CD4-positive, alpha-beta T cell treated with Interleukin-2 at 100 ng/mL for 4 hours (primary cell): ENCODE results near the gene PLXDC2.

ENCODE experiments used
- DNase-seq: peaks from one replicate; pipeline ENCODE4 v3.0.0-alpha.2; 2020; ENCODE audit warnings: low spot score

The PLXDC2 gene

DNA sequence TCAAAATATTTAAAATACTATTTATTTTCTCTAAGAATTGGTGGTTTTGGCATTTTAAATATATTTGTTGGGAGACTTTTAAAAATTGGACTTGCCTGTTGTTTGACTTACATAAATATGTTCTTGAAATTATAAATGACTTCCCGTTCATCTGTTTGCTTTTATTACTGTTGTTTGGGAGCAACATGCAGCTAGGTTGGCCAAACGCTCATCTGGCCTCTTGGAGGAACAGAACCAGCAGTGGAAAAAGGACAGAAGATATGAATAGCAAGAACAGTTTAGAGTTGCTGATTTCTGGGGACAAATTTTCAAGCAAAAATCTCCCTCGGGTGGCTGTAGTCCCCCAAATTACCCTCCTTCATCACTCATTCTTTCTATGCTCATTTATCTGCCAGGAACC lies 41.6 kb downstream of the PLXDC2 start:
- no peak for DNase-seq

DNA sequence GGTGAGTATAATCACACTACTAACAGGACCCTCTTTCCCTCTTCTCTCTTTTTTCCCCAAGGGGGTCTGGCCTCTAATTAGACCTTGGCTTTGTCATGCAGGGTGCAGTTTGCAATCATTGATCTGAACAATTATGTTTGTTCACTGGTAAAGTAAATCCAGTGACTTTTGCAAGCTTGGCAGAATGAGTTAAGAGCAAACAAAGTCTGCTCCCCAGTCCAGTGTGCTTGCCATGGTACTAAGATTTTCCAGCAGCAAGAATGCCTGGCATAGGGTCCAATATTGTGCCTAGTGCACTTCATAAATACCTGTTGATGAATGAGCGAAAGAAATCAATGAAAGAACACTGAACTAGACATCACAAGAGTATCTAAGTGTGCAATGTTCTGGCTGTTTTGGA lies 43.9 kb downstream of the PLXDC2 start:
- no peak for DNase-seq

DNA sequence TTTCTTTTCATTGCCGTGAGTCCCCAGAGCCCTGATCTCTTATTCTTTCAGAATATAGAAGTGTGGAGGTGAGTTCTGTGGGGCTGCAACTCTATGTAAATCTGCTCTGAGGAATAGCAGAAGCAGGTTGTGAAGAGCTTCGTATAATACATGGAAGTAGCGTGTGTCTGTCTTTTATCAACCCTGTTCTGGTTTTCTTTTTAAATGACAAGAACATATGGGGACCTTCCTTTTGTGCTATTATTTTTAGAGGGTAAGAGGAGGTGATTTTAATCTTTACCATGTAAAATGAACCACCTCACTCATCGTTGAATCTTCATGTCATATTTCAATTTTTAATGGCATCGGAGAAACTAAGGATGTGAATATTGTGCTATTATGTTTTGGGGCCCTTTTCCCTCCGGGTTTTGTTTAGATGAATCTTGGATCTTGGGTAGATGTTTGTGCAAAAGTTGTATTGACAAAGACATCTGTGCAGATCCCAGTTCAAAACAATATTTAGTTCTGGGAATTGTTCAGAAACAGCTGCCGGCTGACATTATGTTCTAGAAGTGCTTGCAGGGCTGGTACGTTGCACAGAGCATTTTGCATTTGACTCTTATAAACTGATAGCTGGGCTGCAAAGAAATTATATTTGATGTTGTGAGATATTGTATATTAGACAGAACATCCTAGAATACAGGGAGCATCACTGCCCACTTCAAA lies 46.7 kb downstream of the PLXDC2 start:
- DNase-seq = no peak

DNA sequence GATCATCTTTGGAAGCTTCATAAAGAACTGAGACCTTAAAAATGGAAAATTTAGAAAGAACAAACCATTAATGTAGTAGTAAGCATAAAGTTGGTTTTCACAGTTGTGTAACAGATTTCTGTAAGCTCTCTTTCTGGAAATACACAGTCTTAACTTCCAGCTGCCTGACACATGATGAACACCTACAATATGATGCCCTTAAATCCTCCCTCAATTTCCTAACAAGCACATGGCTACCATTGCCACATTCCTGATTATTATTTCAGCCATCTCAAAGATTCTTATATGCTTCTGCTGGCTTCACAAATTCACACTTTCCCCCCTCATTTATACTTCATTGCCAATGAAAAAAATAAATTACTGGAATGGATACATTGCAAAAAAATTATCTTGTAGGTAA lies 49.4 kb downstream of the PLXDC2 start:
- DNase-seq = no peak

DNA sequence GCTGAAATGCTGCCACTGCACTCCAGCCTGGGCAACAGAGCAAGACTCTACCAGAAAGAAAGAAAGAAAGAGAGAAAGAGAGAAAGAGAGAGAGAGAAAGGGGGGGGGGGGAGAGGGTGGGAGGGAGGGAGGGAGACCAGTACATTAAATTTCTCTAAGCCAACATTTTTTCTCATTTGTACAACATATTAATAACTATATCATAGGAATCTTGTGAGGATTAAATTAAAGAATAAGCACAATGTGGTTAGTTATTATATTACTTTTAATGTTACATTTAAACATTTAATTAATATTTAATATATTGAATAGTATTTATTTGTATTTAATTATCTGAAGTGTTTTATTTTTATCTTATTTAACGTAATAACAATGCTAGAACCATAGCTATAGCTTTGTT lies 53.1 kb downstream of the PLXDC2 start:
- DNase-seq = no peak

DNA sequence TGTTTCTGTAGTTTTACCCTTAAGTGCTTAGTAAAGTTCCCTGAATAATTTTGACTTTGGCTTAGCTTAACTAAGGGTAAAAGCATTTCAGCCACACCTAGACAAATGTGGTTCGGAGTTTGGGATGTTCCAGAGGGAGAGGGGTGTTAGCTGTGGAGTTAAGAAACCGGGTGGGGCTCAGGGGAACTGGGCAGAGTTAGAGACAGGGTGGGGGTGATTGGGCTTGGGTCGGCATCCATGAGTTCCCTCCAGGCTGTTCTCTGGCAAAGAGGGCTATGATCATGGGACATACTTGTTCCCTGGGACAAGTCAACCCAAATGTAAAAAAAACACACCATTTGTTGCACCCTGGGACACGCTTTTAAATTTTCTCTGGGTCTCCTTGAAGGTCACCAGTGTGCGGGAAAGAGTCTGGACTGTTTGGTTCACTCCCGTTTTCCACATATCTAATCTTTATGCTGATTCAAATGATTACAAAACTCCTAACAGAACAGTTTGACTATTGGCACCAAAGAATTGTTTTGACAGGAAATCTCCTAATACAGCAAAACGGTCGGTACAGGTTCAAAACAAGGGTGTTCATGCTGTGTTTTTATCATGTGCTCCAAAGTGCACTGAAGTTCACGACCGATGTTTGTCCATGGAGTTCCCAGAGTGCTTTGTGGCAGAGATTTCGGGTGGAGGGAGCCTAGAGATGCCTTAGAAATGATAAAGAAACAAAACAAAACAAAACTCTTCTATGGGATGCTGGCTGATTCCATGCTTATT lies 56.5 kb downstream of the PLXDC2 start:
- no peak for DNase-seq

DNA sequence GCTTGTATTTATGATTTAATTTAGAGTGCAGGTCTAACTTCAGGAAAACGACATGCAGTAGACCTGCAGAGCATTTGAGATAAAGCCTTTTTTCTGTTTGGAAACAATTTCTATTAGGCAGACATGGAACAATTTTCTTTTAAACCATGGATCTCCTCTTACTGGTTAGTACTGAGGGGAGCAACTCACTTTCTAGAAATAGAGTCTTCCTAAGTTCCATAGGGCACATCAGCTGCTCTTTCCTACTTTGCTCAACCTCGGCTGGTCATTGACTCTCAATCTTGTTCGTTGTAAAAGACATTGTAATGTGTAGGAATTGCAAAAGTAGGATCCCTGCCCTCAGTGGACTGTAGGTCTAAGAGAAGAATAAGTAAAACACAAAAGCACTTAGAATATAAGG lies 58.0 kb downstream of the PLXDC2 start:
- no peak for DNase-seq

DNA sequence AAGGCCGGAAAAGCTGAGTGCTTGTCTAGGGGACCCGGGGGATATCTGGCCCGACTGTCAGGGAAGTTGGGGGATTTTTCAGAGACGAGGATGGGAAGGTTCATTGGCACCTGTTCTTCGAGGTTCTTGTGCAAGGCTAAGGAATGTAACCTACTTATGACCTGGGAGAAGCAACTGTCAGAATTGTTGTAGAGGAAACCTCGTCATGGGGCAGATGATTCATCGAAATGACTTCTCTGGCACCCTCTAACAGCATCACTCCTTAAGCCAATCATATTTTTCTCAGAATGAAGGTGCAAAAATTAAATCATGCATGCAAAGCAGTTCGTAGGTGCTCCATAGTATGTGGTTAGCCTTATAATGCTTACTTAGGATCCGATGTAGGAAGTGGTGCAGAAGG lies 58.6 kb downstream of the PLXDC2 start:
- no peak for DNase-seq

DNA sequence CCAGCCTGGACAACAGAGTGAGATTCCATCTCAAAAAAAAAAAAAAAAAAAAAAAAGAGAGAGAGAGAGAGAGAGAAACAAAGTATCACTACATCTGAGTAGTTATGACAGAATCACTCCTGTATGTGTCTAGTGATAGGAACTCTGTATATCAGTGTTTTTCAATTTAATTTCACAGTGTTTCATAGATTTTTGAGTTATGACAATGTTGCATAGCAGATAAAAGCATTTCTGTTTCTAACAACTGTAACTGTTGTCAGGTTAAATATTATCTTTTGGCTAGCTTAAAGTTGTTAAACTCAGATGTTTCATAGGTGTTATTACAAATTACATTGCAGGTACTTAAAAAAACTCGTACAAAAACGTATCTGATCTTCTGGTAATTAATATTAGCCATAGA lies 60.3 kb downstream of the PLXDC2 start:
- DNase-seq = no peak

DNA sequence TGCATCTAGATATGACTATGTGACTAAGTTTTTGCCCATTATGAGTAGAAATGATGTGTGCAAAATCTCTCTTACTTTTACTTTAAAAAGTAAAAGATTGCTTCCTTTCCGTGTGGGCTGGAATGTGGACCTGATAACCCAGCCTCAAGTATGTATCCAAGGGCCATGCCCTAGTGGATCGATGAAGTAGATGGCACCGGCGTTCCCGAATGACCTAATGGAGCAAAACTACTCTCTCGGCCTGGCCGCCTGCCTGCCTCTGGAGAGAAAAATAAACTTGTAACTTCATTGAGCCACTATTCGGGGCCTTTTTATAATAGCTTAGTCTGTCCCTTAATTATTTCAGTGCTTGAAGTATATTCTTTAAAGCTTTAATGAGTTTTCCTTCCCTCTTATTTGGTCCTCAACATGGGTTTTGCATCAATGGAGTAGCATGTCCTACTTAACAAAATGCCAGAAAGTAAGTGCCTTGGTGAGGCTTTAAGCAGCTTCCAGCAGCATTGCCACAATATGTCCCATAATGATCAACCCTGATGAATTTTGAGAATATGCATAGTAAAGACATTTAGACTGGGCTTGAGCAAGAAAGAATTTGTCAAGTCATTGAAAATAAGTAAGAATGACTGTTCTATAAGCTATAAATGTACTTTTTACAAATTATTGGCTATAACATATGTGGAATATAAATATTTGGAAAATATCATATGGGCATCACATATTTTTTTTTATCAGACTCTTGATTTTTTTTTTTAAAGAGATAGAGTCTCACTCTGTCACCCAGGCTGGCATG lies 61.4 kb downstream of the PLXDC2 start:
- DNase-seq = no peak

DNA sequence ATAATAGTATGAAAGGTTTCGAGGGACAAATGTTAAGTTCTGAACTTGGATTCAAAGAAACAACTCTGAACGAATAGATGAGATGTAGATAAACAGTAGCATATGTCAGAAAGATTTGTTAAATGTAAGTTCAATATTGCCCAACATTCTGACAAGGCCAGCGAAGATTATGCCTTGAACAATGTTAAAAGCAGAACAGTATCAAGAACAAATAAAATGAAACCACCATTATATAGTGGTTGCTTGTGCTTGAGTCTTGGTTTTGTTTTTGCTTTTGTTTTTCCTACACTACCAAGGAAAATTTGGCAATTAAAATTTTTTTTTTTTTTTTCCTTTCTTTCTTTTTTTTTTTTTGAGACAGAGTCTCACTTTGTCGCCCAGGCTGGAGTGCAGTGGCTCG lies 66.4 kb downstream of the PLXDC2 start:
- DNase-seq = no peak

DNA sequence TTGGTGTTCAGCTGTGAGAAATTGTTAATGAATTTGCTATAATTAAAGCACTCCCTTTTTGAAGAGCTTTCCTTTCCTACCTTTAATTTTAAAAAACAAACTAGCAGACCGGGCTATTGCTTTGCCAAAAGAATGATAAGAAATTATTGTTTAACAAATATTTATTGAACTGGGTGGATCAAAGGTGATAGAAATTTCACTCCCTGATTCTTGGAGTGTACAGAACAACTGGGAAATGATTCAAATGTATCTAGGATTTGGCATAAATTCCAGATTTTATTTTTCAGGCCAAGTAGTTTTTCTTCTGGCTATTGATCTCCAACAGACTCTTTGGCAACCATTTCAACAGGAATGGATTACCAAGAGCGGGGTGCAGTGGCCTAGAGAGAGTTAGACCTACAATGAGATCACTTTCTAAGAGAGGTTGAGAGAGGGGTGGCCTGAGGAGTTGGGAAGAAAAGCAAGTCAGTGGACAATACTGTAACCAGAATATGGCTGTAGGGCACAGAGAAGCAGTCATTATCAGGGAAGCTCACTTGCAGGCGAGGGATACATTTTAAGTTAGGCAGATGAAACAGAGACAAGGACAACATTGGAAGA lies 71.9 kb downstream of the PLXDC2 start:
- DNase-seq = no peak

DNA sequence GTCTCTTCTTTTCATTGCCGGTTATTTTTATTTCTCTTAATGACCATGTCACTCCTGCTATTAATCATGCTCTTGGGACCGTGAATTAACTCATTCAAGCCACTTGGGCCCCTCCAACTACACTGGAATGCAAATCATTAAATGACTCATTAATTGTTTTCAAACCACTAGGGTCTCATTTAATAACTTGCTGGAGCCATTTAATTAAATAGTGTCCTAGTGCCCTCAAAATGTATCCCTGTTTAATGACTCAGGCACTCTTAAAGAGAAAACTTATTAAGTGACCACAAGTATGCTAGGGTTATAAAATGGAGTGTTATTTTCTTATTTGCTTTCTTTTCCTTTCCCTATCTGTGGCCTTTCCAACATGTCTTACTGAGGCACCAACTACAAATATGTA lies 73.0 kb downstream of the PLXDC2 start:
- DNase-seq = no peak

DNA sequence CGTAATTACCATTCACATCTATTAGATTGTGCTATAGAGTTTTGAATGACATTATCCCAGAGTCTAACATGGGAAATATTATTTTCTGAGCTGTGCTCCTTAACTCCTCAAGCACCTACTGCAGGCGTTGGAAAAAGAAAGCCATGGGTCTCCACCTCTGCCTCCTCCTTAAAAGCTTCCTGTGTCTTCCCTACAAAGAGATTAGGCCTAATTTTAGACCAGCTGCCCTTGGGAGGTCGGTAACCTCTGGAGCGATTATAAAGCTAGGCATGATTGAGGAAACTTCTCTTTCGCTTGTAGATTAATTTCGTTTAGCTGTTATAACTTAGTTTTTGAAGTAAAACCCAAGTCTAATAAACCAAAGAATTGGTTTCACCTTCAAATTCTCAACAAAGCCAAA lies 75.2 kb downstream of the PLXDC2 start:
- DNase-seq = no peak

DNA sequence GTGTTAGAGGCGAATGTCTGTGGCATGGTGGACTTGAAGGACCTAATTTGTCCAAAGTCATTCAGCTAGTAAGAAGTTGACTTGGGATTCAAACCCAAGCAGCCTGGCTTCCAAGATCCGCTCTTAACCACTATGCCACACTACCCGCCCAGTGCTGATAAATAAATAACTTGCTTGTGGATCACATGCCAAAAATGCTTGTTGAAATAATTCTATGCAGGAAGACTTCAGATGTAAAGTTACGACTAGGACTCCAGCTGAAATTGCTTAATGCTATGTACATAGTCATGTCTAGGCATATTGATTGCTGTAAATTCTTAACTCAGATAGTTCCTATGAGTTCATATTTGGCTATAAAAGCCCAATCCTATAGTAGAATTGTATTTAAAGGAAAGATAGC lies 76.0 kb downstream of the PLXDC2 start:
- no peak for DNase-seq

DNA sequence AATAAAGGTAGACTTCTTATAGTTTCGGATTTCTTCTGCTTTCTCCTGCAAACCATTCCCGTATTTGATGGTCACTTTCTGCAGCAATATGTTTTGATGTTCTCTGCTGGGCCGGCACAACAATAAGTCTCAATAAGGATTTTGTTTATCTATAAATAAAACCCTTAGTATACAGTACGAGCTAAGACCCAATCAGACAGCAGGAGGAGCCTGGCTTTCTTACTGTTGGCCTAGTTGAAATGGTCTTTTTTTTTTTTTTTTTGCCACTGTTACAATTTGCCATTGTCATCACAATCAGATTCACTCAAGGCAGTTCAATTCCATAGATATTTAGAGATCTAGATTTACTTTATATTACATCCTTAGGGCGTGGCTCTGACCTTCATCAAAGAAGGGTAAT lies 76.4 kb downstream of the PLXDC2 start:
- no peak for DNase-seq

DNA sequence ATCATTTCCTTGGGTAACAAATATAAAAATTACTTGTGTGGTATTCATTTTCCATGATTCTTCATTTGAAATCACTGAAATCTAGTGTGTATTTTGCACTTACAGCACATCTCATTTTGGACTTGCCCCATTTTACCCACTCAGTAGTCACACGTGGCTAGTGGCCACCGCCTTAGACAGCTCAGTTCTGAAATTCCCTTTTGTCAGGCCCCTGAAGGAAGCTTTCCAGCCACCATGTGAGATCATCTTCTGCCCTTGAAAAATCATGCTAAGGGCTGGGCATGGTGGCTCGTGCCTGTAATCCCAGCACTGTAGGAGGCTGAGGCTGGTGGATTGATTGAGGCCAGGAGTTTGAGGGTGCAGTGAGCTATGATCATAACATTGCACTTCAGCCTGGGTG lies 79.3 kb downstream of the PLXDC2 start:
- no peak for DNase-seq

DNA sequence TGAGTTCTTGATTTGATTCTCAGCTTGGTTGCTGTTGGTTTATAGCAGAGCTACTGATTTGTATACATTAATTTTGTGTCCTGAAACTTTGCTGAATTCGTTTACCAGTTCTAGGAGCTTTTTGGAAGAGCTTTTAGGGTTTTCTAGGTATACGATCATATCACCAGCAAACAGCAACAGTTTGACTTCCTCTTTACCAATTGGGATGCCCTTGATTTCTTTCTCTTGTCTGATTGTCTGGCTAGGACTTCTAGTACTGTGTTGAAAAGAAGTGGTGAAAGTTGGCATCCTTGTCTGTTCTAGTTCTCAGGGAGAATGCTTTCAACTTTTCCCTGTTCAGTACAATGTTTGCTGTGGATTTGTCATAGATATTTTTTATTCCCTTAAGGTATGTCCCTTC lies 86.2 kb downstream of the PLXDC2 start:
- no peak for DNase-seq

DNA sequence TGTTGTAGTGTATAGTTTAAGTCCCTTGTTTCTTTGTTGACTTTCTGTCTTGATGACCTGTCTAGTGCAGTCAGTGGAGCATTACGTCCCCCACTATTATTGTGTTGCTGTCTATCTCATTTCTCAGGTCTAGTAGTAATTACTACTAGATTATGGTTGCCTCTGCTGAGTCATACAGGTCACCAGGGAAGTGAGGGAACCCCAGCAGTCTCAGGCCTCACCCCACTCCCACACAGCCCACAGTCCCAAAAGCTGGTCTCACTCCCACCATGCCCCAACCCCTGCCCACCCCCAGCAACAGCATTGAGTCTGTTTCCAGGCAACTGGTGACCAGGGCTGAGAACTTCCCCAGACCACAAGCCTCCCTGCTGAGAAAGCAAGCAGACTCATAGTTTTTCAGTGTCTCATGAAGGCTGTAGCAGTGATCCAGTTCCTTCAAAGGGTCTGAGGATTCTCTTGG lies 88.0 kb downstream of the PLXDC2 start:
- DNase-seq = no peak

DNA sequence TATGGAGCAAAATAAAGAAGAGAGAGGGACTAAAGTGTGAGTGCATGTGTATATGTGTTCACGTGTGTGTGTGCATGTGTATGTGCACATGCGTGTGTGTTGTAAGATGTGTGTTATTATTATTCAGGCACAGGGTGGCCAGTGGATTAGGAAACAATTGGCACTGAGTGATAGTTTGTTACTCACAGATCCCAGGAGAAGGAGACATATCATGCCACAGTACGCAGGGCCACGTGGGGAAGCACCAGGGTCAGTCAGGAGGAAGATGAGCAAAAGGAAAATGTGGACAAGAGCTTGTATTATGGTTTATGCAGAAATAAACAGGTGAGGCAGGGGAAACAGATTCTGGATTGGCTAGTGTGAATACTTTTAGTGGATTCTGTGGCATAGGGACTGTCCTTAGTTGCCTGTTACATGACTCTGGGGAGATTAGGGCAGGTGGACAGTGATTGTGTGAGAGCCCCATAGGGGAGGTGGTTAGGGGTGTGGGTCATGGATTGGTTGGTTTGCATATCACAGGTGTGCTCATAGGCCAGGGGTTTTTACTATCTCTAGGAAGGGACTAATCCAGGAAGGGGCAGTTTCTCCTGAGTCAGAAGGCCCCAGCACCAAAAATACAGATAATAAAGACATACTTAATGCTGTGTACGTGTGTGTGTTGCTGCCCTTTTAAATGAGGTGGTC lies 90.0 kb downstream of the PLXDC2 start:
- no peak for DNase-seq

DNA sequence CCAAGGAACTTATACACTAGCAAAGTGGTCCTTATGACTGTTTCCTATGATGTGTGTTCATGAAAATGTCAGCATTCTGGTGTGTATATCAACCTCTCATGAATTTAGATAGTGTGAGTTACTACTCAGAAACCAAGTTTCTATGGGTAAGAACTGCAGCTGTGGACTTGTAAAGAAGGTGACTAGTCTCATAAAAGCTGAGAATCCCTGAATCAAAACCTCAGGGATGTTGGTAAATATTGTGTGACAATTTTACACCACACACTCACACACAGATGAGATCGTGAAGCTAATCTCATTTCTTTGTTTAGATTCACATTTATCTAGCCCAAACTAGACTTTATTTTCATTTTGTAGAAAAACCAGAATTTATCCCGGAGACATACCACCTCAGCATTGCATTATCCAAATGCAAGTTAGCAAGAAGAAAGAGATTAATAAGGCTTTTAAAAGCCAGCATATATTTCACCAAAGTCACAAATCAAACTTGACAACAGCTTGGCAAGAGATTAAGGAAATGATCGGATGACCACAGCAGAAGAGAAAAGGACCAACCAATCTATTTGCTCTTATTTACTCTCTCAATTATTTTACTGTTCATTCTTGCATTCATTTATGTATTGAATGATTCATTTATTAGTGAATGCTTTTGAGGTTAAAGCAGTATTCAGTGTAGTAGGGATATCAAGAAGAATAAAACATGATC lies 92.9 kb downstream of the PLXDC2 start:
- DNase-seq = no peak
